Measurements from ENCODE around the gene RPS13. TPM values are rescaled to one million over a fixed set of nuclear protein-coding genes. Genes with fewer than 3 reads are reported as not detected.

Gene RPS13
- polyA plus RNA-seq, 1 donor (not counting 4 experiments of a cell fraction or from before 2014, with no cell fraction given), result 1,288 TPM

GRCh38 chr11:17075506-17075905 lies 2.0 kb downstream of the RPS13 start:
- Histone ChIP-seq H2AFZ (ENCODE audit: control insufficient read depth, low read length) (no peak overlapping the region), H3K4me3 (ENCODE audit: control insufficient read depth in 2 of 3, extremely low read depth in 1 of 3, insufficient read depth in 2 of 3, low read depth in 1 of 3, low read length in 3 of 3) (peak overlapping the region in 1 of 3 experiments; percentile 88), H3K79me2 (ENCODE audit: control insufficient read depth, insufficient read depth, low read length) (peaks cover 28% of the 10 kb centered on the region), H3K4me1 (ENCODE audit: control insufficient read depth, extremely low read depth, insufficient read depth, low read length) (peaks cover 16% of the 10 kb centered on the region), H3K4me2 (ENCODE audit: control insufficient read depth, extremely low read depth, insufficient read depth, low read depth, low read length) (peak overlapping the region; percentile 79), H3K9me3 (ENCODE audit: control insufficient read depth, low read depth, low read length) (no peaks in the 10 kb centered on the region), H3K36me3 (ENCODE audit: control insufficient read depth in 2 of 2, extremely low read depth in 1 of 2, insufficient read depth in 2 of 2, low read length in 2 of 2) (peaks cover 10 to 13% of the 10 kb centered on the region in 2 experiments), H3K27ac (ENCODE audit: control insufficient read depth, insufficient read depth, low read length) (no peak overlapping the region), H3K9ac (ENCODE audit: control insufficient read depth, extremely low read depth, insufficient read depth, low read length) (peak overlapping the region; percentile 30), H3K27me3 (ENCODE audit: control insufficient read depth, extremely low read depth, insufficient read depth, low read length) (no peaks in the 10 kb centered on the region), H3K9me1 (ENCODE audit: control insufficient read depth, extremely low read depth, insufficient read depth, low read length) (no peaks in the 10 kb centered on the region), H4K20me1 (ENCODE audit: control insufficient read depth, extremely low read depth, insufficient read depth, low read length) (peaks cover 2% of the 10 kb centered on the region)
- DNase-seq (ENCODE audit: low read depth, low spot score), result no peak
- no peak for TF ChIP-seq CTCF (optimal IDR thresholded peaks at IDR 0.05 in 1 of 3, IDR thresholded peaks at IDR 0.05 in 1 of 3, conservative IDR thresholded peaks at IDR 0.05 in 1 of 3; ENCODE audit: extremely low read depth in 1 of 3, insufficient read depth in 2 of 3, low read length in 3 of 3)
- FAIRE-seq, result no peak
- dilution Hi-C loops (cut with MboI; ENCODE audit: extremely low pct_ligation_motif_present, low sequenced_read_pairs), result no loop called here

- DNase-seq (ENCODE audit: low read depth, low spot score), result no peak
- dilution Hi-C loops (cut with MboI; ENCODE audit: extremely low pct_ligation_motif_present, low sequenced_read_pairs), result no loop called here
- H3K9ac ChIP-seq (ENCODE audit: control insufficient read depth, extremely low read depth, insufficient read depth, low read length), result no peak overlapping the region
Observed at GRCh38 chr11:17073370-17074027, 4.0 kb downstream of the RPS13 start.

More at GRCh38 chr11:17073370-17074027, 4.0 kb downstream of the RPS13 start:
- Histone ChIP-seq H3K4me1 (ENCODE audit: control insufficient read depth, extremely low read depth, insufficient read depth, low read length) (peaks cover 13% of the 10 kb centered on the region), H3K4me2 (ENCODE audit: control insufficient read depth, extremely low read depth, insufficient read depth, low read depth, low read length) (no peak overlapping the region), H3K9me1 (ENCODE audit: control insufficient read depth, extremely low read depth, insufficient read depth, low read length) (no peaks in the 10 kb centered on the region), H3K4me3 (ENCODE audit: control insufficient read depth in 2 of 3, extremely low read depth in 1 of 3, insufficient read depth in 2 of 3, low read depth in 1 of 3, low read length in 3 of 3) (no peak overlapping the region), H4K20me1 (ENCODE audit: control insufficient read depth, extremely low read depth, insufficient read depth, low read length) (peaks cover 2% of the 10 kb centered on the region), H3K27ac (ENCODE audit: control insufficient read depth, insufficient read depth, low read length) (no peak overlapping the region), H3K36me3 (ENCODE audit: control insufficient read depth in 2 of 2, extremely low read depth in 1 of 2, insufficient read depth in 2 of 2, low read length in 2 of 2) (peaks cover 11 to 15% of the 10 kb centered on the region in 2 experiments), H3K27me3 (ENCODE audit: control insufficient read depth, extremely low read depth, insufficient read depth, low read length) (no peaks in the 10 kb centered on the region), H3K79me2 (ENCODE audit: control insufficient read depth, insufficient read depth, low read length) (peaks cover 28% of the 10 kb centered on the region), H2AFZ (ENCODE audit: control insufficient read depth, low read length) (no peak overlapping the region), H3K9me3 (ENCODE audit: control insufficient read depth, low read depth, low read length) (no peaks in the 10 kb centered on the region)
- TF ChIP-seq CTCF (optimal IDR thresholded peaks at IDR 0.05 in 1 of 3, IDR thresholded peaks at IDR 0.05 in 1 of 3, conservative IDR thresholded peaks at IDR 0.05 in 1 of 3; ENCODE audit: extremely low read depth in 1 of 3, insufficient read depth in 2 of 3, low read length in 3 of 3), result no peak
- no peak for TF ChIP-seq EZH2 (IDR thresholded peaks at IDR 0.05; ENCODE audit: low read length)
- FAIRE-seq, result no peak
